GM19099 (cell line): ENCODE data around the gene XAF1.

ENCODE experiments used
- POLR2A ChIP-seq: IDR thresholded peaks from 3 replicates; pipeline ENCODE4 v1.6.1; 2011; ENCODE audit warnings: low read depth; ENCODE audit not compliant: insufficient read length; ENCODE audit errors: extremely low read depth

Gene XAF1

GRCh38 chr17:6787081-6787693 is 31.3 kb downstream of the XAF1 start:
- TF ChIP-seq POLR2A, result no peak

- TF ChIP-seq POLR2A, result no peak
Measured at GRCh38 chr17:6789146-6789545, 33.3 kb downstream of the XAF1 start.

GRCh38 chr17:6793748-6794493 is 38.1 kb downstream of the XAF1 start:
- TF ChIP-seq POLR2A, result no peak

- no peak for TF ChIP-seq POLR2A
Measured at GRCh38 chr17:6796017-6796886, 40.4 kb downstream of the XAF1 start.

- TF ChIP-seq POLR2A, result no peak
Measured at GRCh38 chr17:6796887-6797490, 41.1 kb downstream of the XAF1 start.

- TF ChIP-seq POLR2A, result no peak
Measured at GRCh38 chr17:6797718-6798351, 42.0 kb downstream of the XAF1 start.

GRCh38 chr17:6799738-6800137 is 43.9 kb downstream of the XAF1 start:
- TF ChIP-seq POLR2A, result no peak

GRCh38 chr17:6800422-6801027 is 44.7 kb downstream of the XAF1 start:
- no peak for TF ChIP-seq POLR2A

- TF ChIP-seq POLR2A, result no peak
Measured at GRCh38 chr17:6811510-6811909, 55.7 kb downstream of the XAF1 start.

- TF ChIP-seq POLR2A, result no peak
Measured at GRCh38 chr17:6812295-6812694, 56.4 kb downstream of the XAF1 start.

GRCh38 chr17:6815775-6816174 is 59.9 kb downstream of the XAF1 start:
- TF ChIP-seq POLR2A, result no peak

- no peak for TF ChIP-seq POLR2A
Measured at GRCh38 chr17:6818938-6819337, 63.1 kb downstream of the XAF1 start.

GRCh38 chr17:6823011-6823442 is 67.2 kb downstream of the XAF1 start:
- no peak for TF ChIP-seq POLR2A
